Right lobe of liver (tissue), 6 donors: ENCODE data around the gene EFHD2. TPM values are rescaled to one million over a fixed set of nuclear protein-coding genes. Genes with fewer than 3 reads are reported as not detected.
"Not testable (repeated sequence)": the region's sequence is repeated elsewhere in the genome, so short reads cannot be mapped to it uniquely, and the experiment has no call there.

Experiments used
- ATAC-seq, 4 donors: fragments of 200-7000 bp; cut with Tn5 transposase; one replicate each; pipeline ENCODE4 v1.9.1; 2020; ENCODE audit warnings: mild to moderate bottlenecking in 4 of 4, moderate library complexity in 4 of 4
- DNase-seq, 3 donors: peaks; one replicate each; pipeline ENCODE4 v3.0.0-alpha.2; 2020
- H3K27ac ChIP-seq, 3 donors: fragments of 200-600 bp; one replicate each; pipeline ENCODE4 v1.8.0; 2022
- H3K27me3 ChIP-seq, 2 donors: fragments of 200-600 bp; one replicate each; pipeline ENCODE4 v1.8.0; 2022
- H3K36me3 ChIP-seq, 4 donors: fragments of 200-600 bp; sonication (generic) in 1 of 4; one replicate each; pipeline versions ENCODE4 v1.5.1 to v1.8.0; 2017 to 2022; ENCODE audit warnings: control low read depth in 1 of 4
- H3K4me1 ChIP-seq, 4 donors: fragments of 200-600 bp; sonication (generic) in 1 of 4; one replicate each; pipeline versions ENCODE4 v1.5.1 to v1.8.0; 2017 to 2022; ENCODE audit warnings: control low read depth in 1 of 4
- H3K4me3 ChIP-seq, 3 donors: fragments of 200-600 bp; one replicate each; pipeline ENCODE4 v1.8.0; 2022
- H3K9me3 ChIP-seq, 4 donors: fragments of 200-600 bp; sonication (generic) in 1 of 4; one replicate each; pipeline versions ENCODE4 v1.5.1 to v1.8.0; 2017 to 2022; ENCODE audit warnings: control low read depth in 1 of 4
- POLR2A ChIP-seq: fragments of 450-650 bp; IDR thresholded peaks from one replicate; pipeline ENCODE4 v1.6.1; 2017; ENCODE audit warnings: antibody characterized with exemption, mild to moderate bottlenecking
- WGBS: methylation state at CpG from one replicate; pipeline ENCODE4 v1.1.6; 2018; ENCODE audit warnings: low coverage, low lambda C conversion rate; ENCODE audit not compliant: insufficient coverage; ENCODE audit errors: missing lambda C conversion rate; 5-methylcytosine and 5-hydroxymethylcytosine counted together
- intact Hi-C, 2 donors: fragments of 100-400 bp; cut with DNase I; formaldehyde crosslinking; loops; one replicate each; pipeline versions ENCODE4 v1.11.2 to v1.14.1; 2022
- total RNA-seq, 6 experiments: library from RNA; depleted of rRNA in 2 of 6; stranded (reverse); fragments of >200 nt in 2 of 6; fragmentation: NEBNext Ultra II Directional in 3 of 6; extraction: Animal tissue kit (Norgen Biotek cat#: 25700) in 3 of 6; gene quantifications; one replicate each; pipeline versions ENCODE4 v1.1.0 to v1.2.4, GENCODE V29; 2016 to 2023
- TF ChIP-seq, protein P1 (sequence below), 4 donors: fragments of 200-600 bp in 3 of 4; fragments of 450-650 bp in 1 of 4; IDR thresholded peaks; one replicate each; pipeline versions ENCODE4 v1.5.1 to v1.8.0; 2016 to 2022; ENCODE audit warnings: antibody characterized with exemption in 4 of 4, mild to moderate bottlenecking in 2 of 4
- donor health status: DM: no; HTN: yes; CAD: no.
- donor health status: DM: no; HTN: no; CAD: no.
- donor health status: DM: no; HTN: no; CAD: no.
- donor health status: DM: no; HTN: yes; CAD: no.
- donor health status: DM: no; HTN: yes; CAD: no.

The EFHD2 gene
- total RNA-seq, 6 experiments from 2014 or later: 9.9 to 19.4 (median 15.6) TPM

DNA sequence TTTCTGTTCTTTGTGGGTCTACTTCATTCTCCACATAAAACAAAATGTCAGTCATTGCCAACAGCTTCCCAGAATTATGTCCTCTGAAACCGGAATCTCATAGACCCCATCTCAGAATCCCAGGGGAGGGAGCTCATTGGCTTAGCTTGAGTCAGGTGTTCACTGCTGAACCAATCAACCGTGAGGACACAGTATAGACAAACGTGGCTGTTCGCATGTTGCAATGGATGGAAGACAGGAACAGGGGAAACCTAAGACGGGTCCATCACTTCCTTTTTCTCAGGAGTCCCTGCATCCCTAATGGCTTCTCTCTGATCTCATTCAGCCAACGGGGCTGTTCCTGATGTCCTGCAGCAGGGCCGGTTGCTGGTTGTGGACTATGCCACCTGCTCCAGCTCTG, 56.0 kb downstream of the EFHD2 start:
- Histone ChIP-seq H3K4me1 (no peaks in the 10 kb centered on the region), H3K27ac (no peak overlapping the region), H3K27me3 (no peaks in the 10 kb centered on the region), H3K36me3 (no peaks in the 10 kb centered on the region), H3K9me3 (no peaks in the 10 kb centered on the region), H3K4me3 (no peak overlapping the region)
- no peak for ATAC-seq
- no peak for DNase-seq
- intact Hi-C loops: no loop called here
- 100% methylated on average over 2 of the region's 7 CpGs for WGBS
- TF ChIP-seq, protein P1, sequence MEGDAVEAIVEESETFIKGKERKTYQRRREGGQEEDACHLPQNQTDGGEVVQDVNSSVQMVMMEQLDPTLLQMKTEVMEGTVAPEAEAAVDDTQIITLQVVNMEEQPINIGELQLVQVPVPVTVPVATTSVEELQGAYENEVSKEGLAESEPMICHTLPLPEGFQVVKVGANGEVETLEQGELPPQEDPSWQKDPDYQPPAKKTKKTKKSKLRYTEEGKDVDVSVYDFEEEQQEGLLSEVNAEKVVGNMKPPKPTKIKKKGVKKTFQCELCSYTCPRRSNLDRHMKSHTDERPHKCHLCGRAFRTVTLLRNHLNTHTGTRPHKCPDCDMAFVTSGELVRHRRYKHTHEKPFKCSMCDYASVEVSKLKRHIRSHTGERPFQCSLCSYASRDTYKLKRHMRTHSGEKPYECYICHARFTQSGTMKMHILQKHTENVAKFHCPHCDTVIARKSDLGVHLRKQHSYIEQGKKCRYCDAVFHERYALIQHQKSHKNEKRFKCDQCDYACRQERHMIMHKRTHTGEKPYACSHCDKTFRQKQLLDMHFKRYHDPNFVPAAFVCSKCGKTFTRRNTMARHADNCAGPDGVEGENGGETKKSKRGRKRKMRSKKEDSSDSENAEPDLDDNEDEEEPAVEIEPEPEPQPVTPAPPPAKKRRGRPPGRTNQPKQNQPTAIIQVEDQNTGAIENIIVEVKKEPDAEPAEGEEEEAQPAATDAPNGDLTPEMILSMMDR (IDR thresholded peaks at IDR 0.05): no peak
- no peak for TF ChIP-seq POLR2A

DNA sequence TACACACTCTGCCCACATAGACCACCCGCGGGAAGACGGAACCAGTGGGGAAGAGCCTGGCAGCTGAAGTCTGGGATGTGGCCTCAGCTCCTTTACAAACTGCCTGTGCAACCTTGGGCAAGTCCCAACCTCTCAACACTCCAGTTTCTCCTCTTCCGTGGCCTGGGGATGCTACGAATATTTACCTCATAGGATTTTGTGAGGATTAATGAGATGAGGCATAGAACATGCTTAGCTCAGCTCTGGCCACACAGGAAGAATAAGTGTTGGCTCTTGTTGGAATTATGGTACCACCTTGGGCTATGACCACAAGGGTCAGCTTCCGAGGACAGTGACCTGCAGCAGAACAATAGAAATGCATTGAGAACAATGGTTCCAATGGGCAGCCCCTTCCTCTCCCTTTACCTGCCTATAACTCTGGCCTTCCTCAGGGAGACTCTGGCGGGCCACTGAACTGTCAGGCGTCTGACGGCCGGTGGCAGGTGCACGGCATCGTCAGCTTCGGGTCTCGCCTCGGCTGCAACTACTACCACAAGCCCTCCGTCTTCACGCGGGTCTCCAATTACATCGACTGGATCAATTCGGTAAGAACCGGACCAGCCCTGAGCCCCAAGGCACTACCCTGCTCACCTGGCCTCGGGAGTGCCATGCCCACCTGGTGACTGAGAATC, 57.4 kb downstream of the EFHD2 start:
- DNase-seq, ATAC-seq, H3K4me1 ChIP-seq, intact Hi-C loops, H3K9me3 ChIP-seq, H3K27me3 ChIP-seq, H3K27ac ChIP-seq, H3K36me3 ChIP-seq, H3K4me3 ChIP-seq: not testable (repeated sequence)
- WGBS: 91% methylated on average over 21 of the region's 22 CpGs

DNA sequence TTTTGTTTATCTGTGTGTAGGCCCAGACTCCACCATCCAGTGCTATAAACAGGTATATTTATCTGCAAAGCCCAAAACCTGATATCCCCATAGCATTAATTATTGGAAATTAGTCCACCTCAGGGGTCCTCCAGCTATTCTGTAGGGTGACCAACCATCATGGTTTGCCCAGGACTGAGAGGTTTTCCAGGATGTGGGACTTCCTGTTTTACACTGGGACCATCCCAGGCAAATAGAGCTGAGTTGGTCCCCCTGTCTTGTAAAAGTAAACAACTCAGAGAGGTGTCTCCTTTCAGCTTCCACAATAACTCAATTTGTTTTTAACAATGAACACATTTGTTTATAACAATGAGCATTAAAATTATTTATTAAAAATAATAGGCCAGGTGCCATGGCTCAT, 58.5 kb downstream of the EFHD2 start:
- no peak overlapping the region for H3K4me3 ChIP-seq
- no peak overlapping the region for H3K27ac ChIP-seq
- DNase-seq: no peak
- no peaks in the 10 kb centered on the region for H3K4me1 ChIP-seq
- H3K9me3 ChIP-seq: no peaks in the 10 kb centered on the region
- ATAC-seq: no peak
- no peaks in the 10 kb centered on the region for H3K27me3 ChIP-seq
- intact Hi-C loops: no loop called here
- no peaks in the 10 kb centered on the region for H3K36me3 ChIP-seq
- TF ChIP-seq POLR2A: no peak
- TF ChIP-seq, protein P1 (IDR thresholded peaks at IDR 0.05): no peak

DNA sequence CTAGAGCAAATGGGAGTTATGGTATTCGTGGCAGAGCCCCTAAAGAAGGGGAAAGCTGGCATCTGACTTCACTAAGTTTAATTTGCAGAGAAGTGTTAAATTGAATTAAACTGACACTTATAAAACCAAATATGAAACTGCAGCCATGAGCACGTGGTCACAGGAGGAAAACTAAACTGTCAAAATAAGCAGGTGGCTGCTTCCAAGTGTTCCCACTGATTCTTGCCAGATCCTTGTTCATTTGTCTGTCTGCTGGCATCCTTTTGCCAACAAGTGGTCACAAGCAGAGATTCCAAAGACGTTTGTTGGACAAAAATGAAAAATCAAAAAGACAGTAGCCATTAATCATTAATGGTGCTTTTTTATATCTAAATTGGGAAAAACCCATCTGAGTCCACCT, 59.7 kb downstream of the EFHD2 start:
- TF ChIP-seq, protein P1 (IDR thresholded peaks at IDR 0.05): no peak
- no peak for TF ChIP-seq POLR2A
- Histone ChIP-seq H3K27ac (no peak overlapping the region), H3K9me3 (no peaks in the 10 kb centered on the region), H3K27me3 (no peaks in the 10 kb centered on the region), H3K4me1 (no peaks in the 10 kb centered on the region), H3K4me3 (no peak overlapping the region), H3K36me3 (no peaks in the 10 kb centered on the region)
- ATAC-seq: no peak
- 42% methylated on average over 3 of the region's 3 CpGs for WGBS
- DNase-seq: no peak
- intact Hi-C loops: no loop called here

DNA sequence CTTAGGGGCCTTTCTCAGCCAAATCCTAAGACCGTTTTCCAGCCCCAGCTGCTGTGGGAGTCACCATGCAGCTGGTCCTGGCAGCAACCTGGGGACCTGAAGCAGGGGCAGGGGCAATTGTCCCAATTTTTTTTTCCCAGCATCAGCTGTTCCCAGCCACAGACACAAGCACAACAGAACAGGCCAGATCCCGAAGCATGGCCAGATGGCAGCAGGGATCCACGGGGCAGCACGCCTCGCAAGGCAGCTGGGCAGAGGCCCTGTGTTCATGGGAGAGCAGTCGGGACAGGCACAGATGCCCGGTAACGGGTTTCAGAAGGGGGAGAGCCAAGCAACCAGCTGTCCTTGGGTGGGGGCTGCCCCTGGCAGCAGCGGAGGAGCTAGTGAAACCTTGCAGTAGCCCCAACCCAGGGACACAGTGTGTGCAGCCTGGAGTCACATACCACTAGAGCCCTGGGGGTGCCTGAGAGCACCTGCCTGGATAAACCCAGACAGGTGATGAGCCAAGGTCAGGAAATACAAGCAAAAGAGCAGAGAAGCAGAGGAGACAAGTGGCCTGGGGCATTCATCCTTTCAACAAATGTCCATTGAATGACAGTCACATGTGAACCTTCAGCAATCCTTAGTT, 60.2 kb downstream of the EFHD2 start:
- H3K27ac ChIP-seq, ATAC-seq, H3K27me3 ChIP-seq, H3K4me3 ChIP-seq, H3K4me1 ChIP-seq, H3K36me3 ChIP-seq, H3K9me3 ChIP-seq, DNase-seq, intact Hi-C loops: not testable (repeated sequence)
- 86% methylated on average over 4 of the region's 9 CpGs for WGBS

DNA sequence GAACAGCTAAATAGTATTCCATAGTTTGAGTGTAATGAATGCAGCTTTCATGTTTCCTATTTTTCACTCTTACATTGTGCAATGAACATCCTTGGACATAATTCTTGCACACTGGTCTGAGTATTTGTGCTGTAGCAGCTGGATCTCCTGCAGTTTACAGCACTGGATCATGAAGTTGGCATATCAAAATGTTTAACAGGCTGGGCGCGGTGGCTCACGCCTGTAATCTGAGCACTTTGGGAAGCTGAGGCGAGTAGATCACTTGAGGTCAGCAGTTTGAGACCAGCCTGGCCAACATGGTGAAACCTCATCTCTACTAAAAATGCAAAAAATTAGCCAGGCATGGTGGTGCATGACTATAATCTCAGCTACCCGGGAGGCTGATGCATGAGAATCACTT, 61.4 kb downstream of the EFHD2 start:
- intact Hi-C loops: not testable (repeated sequence)

DNA sequence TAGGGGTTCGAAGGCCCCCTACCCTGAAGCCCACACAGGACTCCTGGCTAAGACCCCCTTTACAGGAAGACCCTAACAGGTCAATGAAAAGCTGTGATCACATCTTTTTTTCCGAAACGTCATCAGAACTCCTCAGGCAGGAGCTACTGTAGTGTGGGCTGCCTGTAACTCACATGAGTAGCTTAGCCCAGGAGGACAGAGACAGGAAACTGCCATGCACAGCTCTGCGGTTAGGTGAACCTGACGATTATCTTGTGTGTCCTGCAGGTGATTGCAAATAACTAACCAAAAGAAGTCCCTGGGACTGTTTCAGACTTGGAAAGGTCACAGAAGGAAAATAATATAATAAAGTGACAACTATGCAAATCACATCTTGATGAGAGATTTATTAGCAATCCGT, 62.0 kb downstream of the EFHD2 start:
- H3K4me1 ChIP-seq, H3K27ac ChIP-seq, H3K4me3 ChIP-seq, DNase-seq, H3K9me3 ChIP-seq, H3K36me3 ChIP-seq, H3K27me3 ChIP-seq, intact Hi-C loops, ATAC-seq: not testable (repeated sequence)
- 60% methylated on average over 5 of the region's 6 CpGs for WGBS

More for the DNA sequence above, 61.4 kb downstream of the EFHD2 start:
- H3K27me3 ChIP-seq, ATAC-seq, H3K9me3 ChIP-seq, H3K4me1 ChIP-seq, H3K36me3 ChIP-seq, H3K27ac ChIP-seq, H3K4me3 ChIP-seq, DNase-seq: not testable (repeated sequence)
- 89% methylated on average over 5 of the region's 5 CpGs for WGBS
